Lower lobe of right lung (tissue), 2 donors: Measurements from ENCODE around the gene OR1D5. TPM values are rescaled to one million over a fixed set of nuclear protein-coding genes. Genes with fewer than 3 reads are reported as not detected.
A peak's percentile ranks its signal among the peaks of the same experiment; 100 is the strongest.

Experiments used
- ATAC-seq, 2 donors: fragments of 200-7000 bp; cut with Tn5 transposase; one replicate each; pipeline ENCODE4 v1.9.1; 2020 to 2022; ENCODE audit warnings: mild to moderate bottlenecking in 2 of 2, moderate library complexity in 2 of 2
- DNase-seq: peaks from one replicate; pipeline ENCODE4 v3.0.0-alpha.2; 2020
- H3K27ac ChIP-seq: fragments of 200-600 bp; one replicate; pipeline ENCODE4 v1.8.0; 2022
- H3K27me3 ChIP-seq: fragments of 200-600 bp; one replicate; pipeline ENCODE4 v1.8.0; 2022; ENCODE audit warnings: low read depth
- H3K36me3 ChIP-seq: fragments of 200-600 bp; one replicate; pipeline ENCODE4 v1.8.0; 2022; ENCODE audit warnings: mild to moderate bottlenecking
- H3K4me1 ChIP-seq: fragments of 200-600 bp; one replicate; pipeline ENCODE4 v1.8.0; 2022
- H3K4me3 ChIP-seq: fragments of 200-600 bp; one replicate; pipeline ENCODE4 v1.8.0; 2022; ENCODE audit warnings: mild to moderate bottlenecking
- H3K9me3 ChIP-seq: fragments of 200-600 bp; one replicate; pipeline ENCODE4 v1.8.0; 2022
- intact Hi-C: fragments of 100-400 bp; cut with DNase I; formaldehyde crosslinking; loops from one replicate; pipeline ENCODE4 v1.11.0; 2022
- total RNA-seq: library from RNA; stranded (reverse); fragmentation: NEBNext Ultra II Directional; extraction: Animal tissue kit (Norgen Biotek cat#: 25700); gene quantifications from one replicate; pipeline ENCODE4 v1.2.1, GENCODE V29; 2021
- TF ChIP-seq, protein P1 (sequence below): fragments of 200-600 bp; IDR thresholded peaks from one replicate; pipeline ENCODE4 v1.8.0; 2022; ENCODE audit warnings: antibody characterized with exemption, mild to moderate bottlenecking
- donor health status: DM: no; HTN: yes; CAD: no; lungs with severe emphysema.

OR1D5 gene
- total RNA-seq, 1 donor from 2014 or later, result not detected

GRCh38 chr17:3048727-3049471, 14.5 kb downstream of the OR1D5 start:
- Histone ChIP-seq H3K9me3 (peaks cover 9% of the 10 kb centered on the region), H3K36me3 (no peaks in the 10 kb centered on the region), H3K27me3 (peaks cover 4% of the 10 kb centered on the region), H3K4me3 (peak overlapping the region; percentile 63), H3K27ac (peak overlapping the region; percentile 74), H3K4me1 (peaks cover 4% of the 10 kb centered on the region)
- TF ChIP-seq, protein P1, sequence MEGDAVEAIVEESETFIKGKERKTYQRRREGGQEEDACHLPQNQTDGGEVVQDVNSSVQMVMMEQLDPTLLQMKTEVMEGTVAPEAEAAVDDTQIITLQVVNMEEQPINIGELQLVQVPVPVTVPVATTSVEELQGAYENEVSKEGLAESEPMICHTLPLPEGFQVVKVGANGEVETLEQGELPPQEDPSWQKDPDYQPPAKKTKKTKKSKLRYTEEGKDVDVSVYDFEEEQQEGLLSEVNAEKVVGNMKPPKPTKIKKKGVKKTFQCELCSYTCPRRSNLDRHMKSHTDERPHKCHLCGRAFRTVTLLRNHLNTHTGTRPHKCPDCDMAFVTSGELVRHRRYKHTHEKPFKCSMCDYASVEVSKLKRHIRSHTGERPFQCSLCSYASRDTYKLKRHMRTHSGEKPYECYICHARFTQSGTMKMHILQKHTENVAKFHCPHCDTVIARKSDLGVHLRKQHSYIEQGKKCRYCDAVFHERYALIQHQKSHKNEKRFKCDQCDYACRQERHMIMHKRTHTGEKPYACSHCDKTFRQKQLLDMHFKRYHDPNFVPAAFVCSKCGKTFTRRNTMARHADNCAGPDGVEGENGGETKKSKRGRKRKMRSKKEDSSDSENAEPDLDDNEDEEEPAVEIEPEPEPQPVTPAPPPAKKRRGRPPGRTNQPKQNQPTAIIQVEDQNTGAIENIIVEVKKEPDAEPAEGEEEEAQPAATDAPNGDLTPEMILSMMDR, result peak; percentile 76
- peak; percentile 97 for DNase-seq
- ATAC-seq, result peak; percentile 99 to 100
- intact Hi-C loops, result no loop called here

GRCh38 chr17:3046753-3047152, 16.7 kb downstream of the OR1D5 start:
- no peaks in the 10 kb centered on the region for H3K36me3 ChIP-seq
- DNase-seq (no peak), ATAC-seq (no peak)
- intact Hi-C loops, result no loop called here
- H3K4me3 ChIP-seq, result no peak overlapping the region
- H3K4me1 ChIP-seq, result peaks cover 4% of the 10 kb centered on the region
- peaks cover 11% of the 10 kb centered on the region for H3K9me3 ChIP-seq
- no peak overlapping the region for H3K27ac ChIP-seq
- H3K27me3 ChIP-seq, result peaks cover 6% of the 10 kb centered on the region
- TF ChIP-seq, protein P1, result no peak

DNA sequence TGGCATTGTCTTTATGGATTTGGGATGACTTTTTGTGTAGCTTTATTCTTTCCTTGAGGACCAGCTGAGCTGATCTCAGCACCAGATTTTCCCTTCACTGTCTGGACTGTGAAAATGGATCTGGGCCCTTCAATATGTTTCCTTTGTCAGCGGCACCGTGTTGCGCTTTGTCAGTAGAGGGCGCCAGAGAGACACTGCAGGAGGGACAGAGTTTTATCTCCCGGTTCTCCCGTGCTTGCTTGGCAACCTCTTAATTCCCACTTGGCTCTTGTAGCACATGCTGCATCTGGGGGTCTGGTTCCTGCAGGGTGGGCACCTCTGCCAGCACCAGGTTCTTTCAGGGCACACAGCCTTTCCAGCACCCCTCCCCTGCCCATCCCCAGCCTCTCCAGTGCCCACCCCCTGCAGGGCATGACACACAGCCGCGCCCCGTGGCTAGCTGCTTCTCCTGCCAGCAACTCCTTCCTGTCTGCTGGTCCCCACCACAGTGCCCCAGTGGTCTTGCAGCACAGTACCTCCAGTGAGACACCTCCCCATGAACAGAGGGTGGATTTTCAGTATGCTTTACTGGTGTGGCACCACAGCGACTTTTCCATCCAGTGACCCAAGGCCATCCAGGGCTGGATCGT, 19.6 kb downstream of the OR1D5 start:
- peaks cover 11% of the 10 kb centered on the region for H3K27me3 ChIP-seq
- H3K27ac ChIP-seq, result no peak overlapping the region
- H3K9me3 ChIP-seq, result peaks cover 11% of the 10 kb centered on the region
- TF ChIP-seq, protein P1, result no peak
- ATAC-seq, result no peak
- no peaks in the 10 kb centered on the region for H3K36me3 ChIP-seq
- intact Hi-C loops, result no loop called here
- no peak overlapping the region for H3K4me3 ChIP-seq
- H3K4me1 ChIP-seq, result peaks cover 4% of the 10 kb centered on the region
- no peak for DNase-seq

DNA sequence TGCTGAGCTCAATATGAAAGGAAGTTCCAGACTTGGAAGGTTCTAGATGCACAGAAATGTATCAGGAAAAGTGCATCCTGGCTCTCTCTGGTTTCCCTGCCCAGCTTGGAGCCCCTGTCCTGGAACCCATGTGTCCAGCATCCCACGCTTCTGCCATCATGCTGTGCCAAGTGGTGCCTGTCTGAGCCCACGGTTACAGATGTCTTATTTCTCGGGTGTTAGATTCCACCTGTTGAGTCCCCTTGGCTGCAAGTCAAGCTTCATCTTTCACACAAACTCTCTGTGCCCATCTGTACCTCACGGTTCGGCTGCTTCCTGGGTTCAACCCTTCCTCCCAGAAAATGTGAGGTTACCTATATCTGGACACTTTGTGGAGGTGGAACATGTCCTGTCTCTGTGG, 22.5 kb downstream of the OR1D5 start:
- no peak overlapping the region for H3K4me3 ChIP-seq
- no peaks in the 10 kb centered on the region for H3K36me3 ChIP-seq
- TF ChIP-seq, protein P1, result no peak
- DNase-seq (peak; percentile 10), ATAC-seq (no peak)
- H3K4me1 ChIP-seq, result no peaks in the 10 kb centered on the region
- no peak overlapping the region for H3K27ac ChIP-seq
- H3K9me3 ChIP-seq, result peaks cover 11% of the 10 kb centered on the region
- intact Hi-C loops, result no loop called here
- peaks cover 11% of the 10 kb centered on the region for H3K27me3 ChIP-seq

DNA sequence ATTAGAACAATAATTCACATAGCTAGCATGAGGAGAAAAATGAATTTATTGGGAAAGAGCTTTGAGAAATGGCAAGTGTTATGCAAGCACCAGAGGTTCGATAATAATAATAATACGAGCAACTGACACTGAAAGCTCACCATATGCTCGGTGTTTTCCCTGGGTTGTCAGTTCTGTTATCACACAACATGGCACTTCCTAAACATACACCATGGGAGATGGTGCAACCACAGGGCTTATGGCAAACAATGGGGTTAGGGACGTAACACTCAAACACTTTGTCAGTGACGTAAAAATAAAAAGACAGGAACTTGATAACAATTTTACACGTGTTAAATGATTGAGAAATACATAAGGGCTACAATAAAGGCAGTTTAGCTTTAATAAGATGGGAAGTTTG, 23.7 kb downstream of the OR1D5 start:
- Histone ChIP-seq H3K4me3 (no peak overlapping the region), H3K4me1 (no peaks in the 10 kb centered on the region), H3K27me3 (peaks cover 11% of the 10 kb centered on the region), H3K27ac (no peak overlapping the region), H3K36me3 (no peaks in the 10 kb centered on the region), H3K9me3 (peaks cover 10% of the 10 kb centered on the region)
- ATAC-seq (no peak), DNase-seq (no peak)
- intact Hi-C loops, result no loop called here
- TF ChIP-seq, protein P1, result no peak
